ENCODE data around the gene GPR89A. TPM values are rescaled to one million over a fixed set of nuclear protein-coding genes. Genes with fewer than 3 reads are reported as not detected.
A peak's percentile ranks its signal among the peaks of the same experiment; 100 is the strongest.

The GPR89A gene
- total RNA-seq, 1 experiment from 2014 or later, result 19.5 TPM

GRCh38 chr1:145719230-145720079, 111.7 kb downstream of the GPR89A start, which contains the start of gene CD160:
Gene CD160 (plus strand): TSS chr1:145719499. CDS start chr1:145728328, 8,829 bp downstream.
- Histone ChIP-seq H3K4me2 (ENCODE audit: low read length) (peak within 1 kb of the TSS; percentile 90), H3K79me2 (ENCODE audit: insufficient read depth, low read length) (no peaks in the 10 kb centered on the region), H3K27me3 (ENCODE audit: insufficient read depth, low read length) (no peaks in the 10 kb centered on the region), H3K4me3 (replicated peaks in 1 of 2; ENCODE audit: low read depth in 1 of 2, low read length in 2 of 2) (peak within 1 kb of the TSS in 1 of 2 experiments; percentile 55; a peak in 1 of 4 replicates), H3K9me2 (ENCODE audit: insufficient read depth) (no peaks in the 10 kb centered on the region), H3K9ac (ENCODE audit: low read length) (peak within 1 kb of the TSS; percentile 65), H3K27ac (ENCODE audit: low read depth, low read length) (no peak within 1 kb of the TSS), H3K36me3 (ENCODE audit: control insufficient read depth in 1 of 2, insufficient read depth in 2 of 2, low read length in 2 of 2) (no peaks in the 10 kb centered on the region), H4K20me1 (ENCODE audit: insufficient read depth) (no peaks in the 10 kb centered on the region), H2AFZ (ENCODE audit: low read depth, low read length, poor library complexity, severe bottlenecking) (peak within 1 kb of the TSS; percentile 2), H3K9me3 (ENCODE audit: control insufficient read depth in 1 of 2, insufficient read depth in 1 of 2, low read depth in 1 of 2, low read length in 2 of 2) (no peaks in the 10 kb centered on the region), H3K4me1 (ENCODE audit: control insufficient read depth in 1 of 2, insufficient read depth in 2 of 2, low read length in 2 of 2) (peaks cover 8 to 19% of the 10 kb centered on the region in 2 experiments)
- ChIA-PET RAD21 (ENCODE audit: low non-redundant PET in 1 of 2, low total read pairs in 2 of 2, uncharacterized antibody in 2 of 2, unreplicated experiment in 2 of 2) (no interaction called here), CTCF (interaction anchor here (2.1 kb wide), 1 partner anchor 106 kb away, joined by 6 read pairs; no protein-coding TSS in a partner anchor), POLR2A (no interaction called here)
- TF ChIP-seq SIN3A (IDR thresholded peaks at IDR 0.05; ENCODE audit: low read depth) (no peak), REST (IDR thresholded peaks at IDR 0.05; ENCODE audit: low read depth) (no peak), ZNF274 (IDR thresholded peaks at IDR 0.05; ENCODE audit: low read depth, low read length) (no peak), CBX3 (IDR thresholded peaks at IDR 0.05; ENCODE audit: low read depth) (no peak), ATF3 (IDR thresholded peaks at IDR 0.05) (no peak), MAX (IDR thresholded peaks at IDR 0.05) (no peak), ELF1 (IDR thresholded peaks at IDR 0.05; ENCODE audit: borderline replicate concordance, low read depth) (no peak), JUND (IDR thresholded peaks at IDR 0.05) (no peak), TCF7L2 (IDR thresholded peaks at IDR 0.05; ENCODE audit: borderline replicate concordance, extremely low read depth, insufficient read depth, insufficient read length) (no peak)
- ATAC-seq (no peak), DNase-seq (ENCODE audit: low read depth, low spot score) (no peak)
- intact Hi-C loops (cut with micrococcal nuclease), result loop anchor here (10.0 kb wide), 1 partner anchor 125 kb away; no protein-coding TSS in a partner anchor
- no TSS peak for BruUV-seq (replicated peaks)

Other genes starting within 250 kb of the GPR89A start
- 3.8 TPM for gene NBPF20, start 182.4 kb upstream of the GPR89A start, total RNA-seq (2021; ENCODE audit: unreplicated experiment)
- 0.27 TPM for gene PDZK1, start 99.4 kb downstream of the GPR89A start, total RNA-seq (2021; ENCODE audit: unreplicated experiment)
- gene CD160, start 111.5 kb downstream of the GPR89A start, total RNA-seq (2021; ENCODE audit: unreplicated experiment), result not detected
- gene RNF115, start 216.1 kb downstream of the GPR89A start, total RNA-seq (2021; ENCODE audit: unreplicated experiment), result 9.5 TPM
- gene POLR3C, start 216.2 kb downstream of the GPR89A start, total RNA-seq (2021; ENCODE audit: unreplicated experiment), result 25.4 TPM
- gene NUDT17, start 237.6 kb downstream of the GPR89A start, total RNA-seq (2021; ENCODE audit: unreplicated experiment), result 1.8 TPM